EH (cell line): ENCODE measurements around the gene SLC25A38.

ENCODE experiments used
- DNase-seq: peaks from one replicate; pipeline ENCODE4 v3.0.0-alpha.2; 2015; ENCODE audit warnings: low read depth

Gene SLC25A38

GRCh38 chr3:39376959-39377634 is 6.1 kb upstream of the SLC25A38 start:
- no peak for DNase-seq

DNA sequence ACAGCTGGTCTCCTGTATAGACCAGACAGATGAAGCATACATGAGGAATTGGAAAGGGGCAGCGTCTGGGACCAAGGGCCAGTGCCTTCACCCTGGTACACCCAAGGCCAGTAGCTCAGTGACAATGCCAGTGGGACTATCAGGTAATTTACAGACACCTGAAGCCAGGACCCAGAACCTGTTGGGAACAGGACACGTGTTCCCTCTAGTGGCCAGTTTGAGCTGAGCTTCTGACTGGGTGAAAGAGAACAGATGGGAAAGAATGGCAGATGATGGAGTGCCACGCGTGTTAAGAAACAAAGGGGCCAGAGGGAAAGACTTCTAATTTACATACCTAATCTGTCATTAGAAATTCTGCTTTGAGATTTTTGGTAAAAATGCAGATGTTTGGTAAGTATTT is 5.1 kb upstream of the SLC25A38 start:
- DNase-seq, result peak; percentile 32

DNA sequence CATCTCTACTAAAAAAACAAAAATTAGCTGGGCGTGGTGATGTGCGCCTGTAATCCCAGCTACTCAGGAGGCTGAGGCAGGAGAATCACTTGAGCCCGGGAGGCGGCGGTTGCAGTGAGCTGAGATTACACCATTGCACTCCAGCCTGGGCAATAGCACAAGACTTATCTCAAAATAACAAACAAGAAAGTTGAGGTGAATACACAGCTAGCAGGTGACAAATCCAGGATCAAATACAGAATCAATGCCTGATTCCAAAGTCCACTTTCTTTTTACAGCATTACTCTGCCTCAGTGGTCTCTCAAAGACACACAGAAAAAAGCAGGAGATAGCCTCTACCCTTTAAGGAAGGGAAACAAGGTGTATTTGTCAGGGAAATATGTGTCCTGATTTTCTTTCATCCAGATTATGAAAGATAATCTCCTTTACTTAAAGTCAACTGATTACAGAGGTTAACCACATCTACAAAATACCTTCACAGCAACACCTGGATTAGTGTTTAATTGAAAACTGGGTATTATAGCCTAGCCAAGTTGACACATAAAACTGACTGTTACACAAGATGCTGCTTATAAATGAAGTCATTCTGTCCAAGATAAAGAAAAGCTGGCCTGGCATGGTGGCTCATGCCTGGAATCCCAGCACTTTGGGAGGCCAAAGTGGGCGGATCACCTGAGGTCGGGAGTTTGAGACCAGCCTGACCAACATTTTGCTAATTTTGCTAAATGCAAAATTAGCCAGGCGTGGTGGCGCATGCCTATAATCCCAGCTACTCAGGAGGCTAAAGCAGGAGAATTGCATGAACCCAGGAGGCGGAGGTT is 4.0 kb upstream of the SLC25A38 start:
- DNase-seq, result no peak

GRCh38 chr3:39379778-39380155 is 3.4 kb upstream of the SLC25A38 start:
- no peak for DNase-seq

GRCh38 chr3:39381432-39381831 is 1.7 kb upstream of the SLC25A38 start:
- no peak for DNase-seq

DNA sequence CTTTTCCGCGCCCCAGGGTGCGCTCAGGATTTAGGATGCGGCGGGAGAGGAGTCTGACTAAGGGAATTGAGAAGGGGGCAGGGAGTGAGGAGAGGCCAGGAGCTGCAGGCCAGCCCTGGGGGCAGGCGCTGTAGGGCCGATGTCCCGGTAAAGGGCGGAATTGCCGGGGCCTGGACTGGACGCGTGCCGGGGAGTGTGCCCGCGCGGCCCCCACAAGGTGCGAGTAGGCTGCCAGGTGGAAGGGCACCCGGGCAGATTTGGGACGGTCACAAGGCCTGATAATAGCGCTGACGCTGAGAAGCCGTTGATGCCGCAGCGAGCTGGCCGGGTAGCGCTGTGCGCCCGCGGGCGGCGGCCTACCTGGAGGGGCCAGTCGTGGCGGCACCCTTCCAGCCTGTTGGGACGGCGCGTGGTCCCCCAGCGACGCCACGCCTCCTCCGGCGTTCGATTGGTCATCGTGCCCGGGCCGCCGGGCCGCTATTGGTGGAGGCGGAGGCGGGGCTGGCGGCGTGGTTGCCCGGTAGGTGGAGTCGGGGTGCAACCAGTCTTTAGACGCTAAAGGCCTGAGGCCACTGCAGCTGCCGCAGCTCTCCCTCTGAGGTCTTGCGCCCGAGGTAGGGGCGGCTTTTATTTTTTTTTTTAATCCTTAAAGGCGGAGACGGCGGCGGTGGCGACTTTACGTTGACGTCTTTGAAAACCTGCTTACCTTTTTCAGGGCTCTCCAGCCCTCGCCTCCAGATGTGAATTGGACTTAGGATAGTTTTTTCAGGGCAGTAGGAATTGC is 903 bp downstream of the SLC25A38 start:
- peak; percentile 93 for DNase-seq

DNA sequence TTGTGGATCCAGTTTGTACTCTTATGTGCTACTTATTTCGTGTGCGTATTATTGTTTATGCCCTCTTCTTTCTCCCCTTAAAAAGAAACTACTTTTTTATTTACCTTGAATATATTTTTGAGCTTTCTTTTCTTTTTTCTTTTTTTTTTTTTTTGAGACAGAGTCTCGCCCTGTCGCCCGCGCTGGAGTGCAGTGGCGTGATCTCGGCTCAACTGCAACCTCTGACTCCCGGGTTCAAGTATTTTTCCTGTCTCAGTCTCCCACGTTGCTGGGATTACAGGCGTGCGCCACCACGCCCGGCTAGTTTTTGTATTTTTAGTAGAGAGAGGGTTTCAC is 1.5 kb downstream of the SLC25A38 start:
- DNase-seq, result no peak

GRCh38 chr3:39385456-39386090 is 2.4 kb downstream of the SLC25A38 start:
- no peak for DNase-seq

DNA sequence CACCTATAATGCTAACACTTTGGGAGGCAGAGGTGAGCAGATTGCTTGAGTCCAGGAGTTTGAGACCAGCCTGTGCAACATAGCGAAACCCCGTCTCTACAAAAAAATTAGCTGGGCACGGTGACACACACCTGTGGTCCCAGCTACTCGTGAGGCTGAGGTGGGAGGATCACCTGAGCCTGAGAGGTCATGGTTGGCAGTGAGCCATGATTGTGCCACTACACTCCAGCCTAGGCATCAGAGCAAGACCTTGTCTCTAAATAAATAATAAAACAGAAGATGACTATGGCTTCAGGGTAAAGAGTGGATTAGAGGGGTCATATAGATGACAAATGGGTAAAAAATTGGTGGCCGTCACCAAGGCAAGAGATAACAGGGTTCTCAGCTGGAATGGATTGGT is 3.1 kb downstream of the SLC25A38 start:
- no peak for DNase-seq

DNA sequence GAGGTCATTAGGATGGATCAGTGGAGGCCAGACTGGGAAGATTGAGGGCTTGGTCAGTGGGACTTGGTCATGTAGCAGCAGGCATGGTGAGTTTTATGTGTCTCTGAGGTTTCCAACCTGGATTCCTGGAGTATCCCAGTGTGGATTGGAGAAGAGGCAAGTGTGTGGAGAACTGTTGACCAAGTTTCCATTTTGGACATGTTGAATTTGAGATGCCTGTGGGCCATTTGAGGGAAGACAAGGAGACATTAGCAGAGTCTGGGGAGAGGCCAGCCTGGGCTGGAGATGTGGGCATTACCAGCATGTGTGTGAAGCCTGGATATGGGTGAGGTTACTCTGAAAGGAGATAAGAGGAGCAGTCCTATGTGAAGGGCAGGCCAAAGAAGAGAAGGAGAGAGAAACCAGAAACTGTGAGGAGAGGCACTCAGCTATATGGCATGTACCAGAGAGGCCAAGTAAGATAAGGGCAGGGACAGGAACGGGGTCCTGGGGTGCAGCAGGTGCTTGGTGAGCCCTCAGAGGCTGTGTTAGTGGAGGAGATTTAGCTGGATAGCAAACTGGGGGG is 4.3 kb downstream of the SLC25A38 start:
- DNase-seq, result no peak

- no peak for DNase-seq
Measured at GRCh38 chr3:39388153-39388552, 5.0 kb downstream of the SLC25A38 start.

GRCh38 chr3:39388741-39389248 is 5.6 kb downstream of the SLC25A38 start:
- no peak for DNase-seq

- DNase-seq, result no peak
Measured at GRCh38 chr3:39390181-39390580, 7.0 kb downstream of the SLC25A38 start.

DNA sequence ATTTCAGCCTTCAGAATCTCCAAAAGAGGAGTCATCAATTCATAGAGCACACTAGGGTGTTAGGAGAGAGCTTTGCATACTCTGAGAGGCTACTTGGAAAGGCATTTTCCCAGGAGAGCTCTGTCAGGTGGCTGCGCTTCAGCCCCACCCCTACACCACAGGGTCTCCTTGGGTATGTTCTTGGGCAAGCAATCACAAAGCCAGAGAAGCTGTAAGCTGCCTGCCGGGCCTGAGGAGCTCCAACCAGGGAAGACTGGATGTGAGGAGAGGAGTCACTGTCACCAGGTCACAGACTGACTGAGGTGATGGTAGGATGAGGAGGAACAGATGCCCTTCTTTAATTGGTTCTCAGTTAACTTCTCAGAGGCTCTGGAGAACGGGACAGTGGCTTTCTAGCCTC is 13.5 kb downstream of the SLC25A38 start:
- no peak for DNase-seq

GRCh38 chr3:39398700-39399099 is 15.5 kb downstream of the SLC25A38 start:
- DNase-seq, result no peak

DNA sequence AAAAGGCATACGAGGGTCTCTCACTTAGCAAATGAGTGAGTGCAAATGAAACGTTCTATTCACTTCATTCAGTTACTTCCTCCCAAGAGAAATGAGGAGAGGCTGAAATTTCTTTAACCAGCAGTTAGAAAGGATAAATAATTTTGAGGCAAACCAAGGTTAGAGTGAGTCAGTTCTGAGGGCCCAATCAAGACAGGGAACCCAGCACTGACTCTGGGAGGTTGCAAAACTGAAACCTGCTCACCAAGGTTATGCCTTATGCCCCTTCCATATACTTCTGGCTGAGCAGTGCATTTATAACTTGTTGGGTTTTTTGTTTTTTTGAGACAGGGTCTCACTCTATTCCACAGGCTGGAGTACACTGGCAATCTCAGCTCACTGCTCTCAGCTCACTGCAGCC is 18.8 kb downstream of the SLC25A38 start:
- no peak for DNase-seq

- DNase-seq, result no peak
Measured at GRCh38 chr3:39404943-39405686, 21.9 kb downstream of the SLC25A38 start.

DNA sequence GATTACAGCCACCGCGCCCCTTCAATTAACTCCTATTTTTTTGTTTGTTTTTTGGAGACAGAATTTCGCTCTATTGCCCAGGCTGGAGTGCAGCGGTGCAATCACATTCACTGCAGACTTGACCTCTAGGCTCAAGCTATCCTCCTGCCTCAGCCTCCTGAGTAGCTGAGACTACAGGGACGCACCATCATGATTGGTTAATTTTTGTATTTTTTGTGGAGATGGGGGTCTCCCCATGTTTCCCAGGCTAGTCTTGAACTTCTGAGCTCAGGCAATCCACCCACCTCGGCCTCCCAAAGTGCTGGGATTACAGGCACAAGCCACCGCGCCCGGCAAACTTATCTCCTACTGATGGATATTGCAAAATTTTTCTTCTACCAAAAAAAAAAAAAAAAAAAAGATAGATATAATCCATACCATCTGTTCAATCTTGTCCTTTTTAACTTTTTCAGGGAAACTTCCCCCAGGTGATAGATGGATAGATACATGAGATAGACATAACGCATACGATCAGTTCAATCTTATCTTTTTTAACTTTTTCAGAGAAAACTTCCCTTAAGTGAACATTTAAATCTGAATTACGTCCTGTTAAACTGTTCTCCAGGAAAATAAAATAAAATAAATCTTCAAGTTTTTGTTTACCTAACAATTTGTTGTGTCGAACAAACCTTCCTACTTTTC is 22.7 kb downstream of the SLC25A38 start:
- DNase-seq, result no peak

- DNase-seq, result peak; percentile 97
Measured at GRCh38 chr3:39406368-39407258, 23.4 kb downstream of the SLC25A38 start, which contains the start of gene RPSA. Gene RPSA (plus strand): TSS chr3:39406720. CDS start chr3:39407654, 934 bp downstream.

DNA sequence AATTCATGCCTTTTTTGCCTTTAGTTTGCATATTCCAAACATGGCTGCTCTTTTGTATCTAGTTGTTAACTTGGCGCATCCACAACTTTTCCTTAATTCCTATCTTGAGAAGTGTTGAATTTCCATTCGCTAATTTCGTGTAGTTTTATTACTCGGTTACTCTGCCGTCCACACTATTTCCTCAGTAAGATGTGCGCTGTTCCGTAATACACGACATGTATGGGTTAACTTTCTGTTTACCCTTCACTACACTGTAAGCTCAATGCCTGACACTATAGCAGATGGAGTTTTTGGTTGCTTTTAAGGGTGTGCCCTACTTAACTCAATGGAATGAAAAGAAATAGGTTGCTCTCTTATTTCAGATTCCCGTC is 24.1 kb downstream of the SLC25A38 start:
- DNase-seq, result peak; percentile 15
